IPS-18c (cell line): ENCODE data around the gene APBA3.
A peak's percentile ranks its signal among the peaks of the same experiment; 100 is the strongest.

Source experiments
- H3K4me3 ChIP-seq: 2 replicates; pipeline ENCODE4 v1.7.0; 2013; ENCODE audit warnings: low read depth, mild to moderate bottlenecking, low read length, moderate library complexity; ENCODE audit not compliant: insufficient read depth
- H3K9me3 ChIP-seq: one replicate; pipeline ENCODE4 v1.6.1; 2013; ENCODE audit warnings: mild to moderate bottlenecking, low read length, moderate library complexity; ENCODE audit not compliant: control insufficient read depth, insufficient read depth

The APBA3 gene

DNA sequence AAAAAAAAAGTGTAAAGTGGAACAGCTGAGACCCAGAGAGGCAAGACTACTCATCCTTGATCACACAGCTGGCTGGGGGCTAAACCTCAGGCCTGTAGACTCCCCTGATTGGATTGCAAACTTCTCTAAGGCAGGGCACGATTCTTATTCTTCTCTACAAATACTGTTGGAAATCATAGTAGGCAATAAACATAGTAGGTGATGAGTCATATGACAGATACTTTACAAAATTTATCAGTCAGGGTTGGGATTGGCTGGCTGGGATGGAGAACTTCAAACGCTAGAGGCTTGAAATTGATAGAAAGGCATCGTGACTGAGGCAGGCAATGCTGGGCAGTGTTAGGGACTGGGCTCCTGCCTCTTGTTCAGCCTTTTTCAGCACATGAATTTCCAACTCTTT, 30.6 kb upstream of the APBA3 start:
- H3K9me3 ChIP-seq, result no peaks in the 10 kb centered on the region
- H3K4me3 ChIP-seq, result no peak overlapping the region

DNA sequence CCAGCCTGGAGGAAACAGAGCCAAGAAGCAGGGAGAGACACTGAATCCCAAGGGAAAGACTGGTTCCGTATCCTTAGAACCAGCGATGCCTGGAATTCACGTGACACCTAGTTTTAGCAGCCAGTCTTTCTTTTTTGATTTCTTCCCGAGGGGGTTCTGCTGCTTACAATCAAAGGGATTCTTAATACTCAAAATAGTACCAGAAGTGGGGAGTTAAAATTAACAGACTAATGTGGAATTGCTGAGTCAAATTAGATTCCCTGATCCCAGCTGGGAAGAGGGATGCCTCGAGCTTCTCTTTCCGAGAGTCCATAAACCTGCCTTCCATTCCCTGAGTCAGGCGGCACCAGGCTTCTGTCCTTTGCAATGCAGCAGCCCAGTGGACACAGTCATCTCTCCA, 29.4 kb upstream of the APBA3 start:
- no peaks in the 10 kb centered on the region for H3K9me3 ChIP-seq
- H3K4me3 ChIP-seq, result no peak overlapping the region

DNA sequence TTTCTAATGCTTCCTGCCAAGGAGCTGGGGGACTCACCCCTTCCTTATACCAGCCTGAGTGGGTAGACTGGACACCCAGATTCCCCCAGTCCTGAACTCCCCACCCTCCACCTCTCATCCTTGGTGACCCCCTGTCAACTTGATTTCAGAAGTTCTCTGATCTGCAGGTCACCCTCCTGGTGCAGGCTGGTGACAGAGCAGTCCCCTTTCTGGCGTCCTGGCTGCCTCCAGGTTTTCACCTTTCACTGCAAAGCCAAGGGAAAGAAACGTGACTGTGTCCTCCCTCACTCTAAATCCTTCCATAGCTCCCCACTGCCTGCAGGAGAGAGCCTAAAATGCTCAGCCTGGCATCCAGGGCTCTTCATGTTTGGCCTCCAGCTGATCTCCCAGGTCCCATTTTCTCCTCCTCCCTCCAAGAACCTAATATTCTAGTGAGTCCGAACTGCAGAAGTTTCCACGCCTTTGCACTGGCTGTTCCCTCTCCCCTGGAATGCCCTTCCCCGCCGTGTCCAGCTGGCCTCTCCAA, 28.8 kb upstream of the APBA3 start:
- Histone ChIP-seq H3K4me3 (no peak overlapping the region), H3K9me3 (no peaks in the 10 kb centered on the region)

GRCh38 chr19:3788996-3789778, 27.7 kb upstream of the APBA3 start:
- Histone ChIP-seq H3K9me3 (no peaks in the 10 kb centered on the region), H3K4me3 (no peak overlapping the region)

GRCh38 chr19:3785938-3786824, 24.7 kb upstream of the APBA3 start, which contains the start of gene MATK:
MATK (minus strand) TSS chr19:3786381; CDS start chr19:3785135, 1,246 bp downstream.
- peak within 1 kb of the TSS; percentile 70 for H3K4me3 ChIP-seq

DNA sequence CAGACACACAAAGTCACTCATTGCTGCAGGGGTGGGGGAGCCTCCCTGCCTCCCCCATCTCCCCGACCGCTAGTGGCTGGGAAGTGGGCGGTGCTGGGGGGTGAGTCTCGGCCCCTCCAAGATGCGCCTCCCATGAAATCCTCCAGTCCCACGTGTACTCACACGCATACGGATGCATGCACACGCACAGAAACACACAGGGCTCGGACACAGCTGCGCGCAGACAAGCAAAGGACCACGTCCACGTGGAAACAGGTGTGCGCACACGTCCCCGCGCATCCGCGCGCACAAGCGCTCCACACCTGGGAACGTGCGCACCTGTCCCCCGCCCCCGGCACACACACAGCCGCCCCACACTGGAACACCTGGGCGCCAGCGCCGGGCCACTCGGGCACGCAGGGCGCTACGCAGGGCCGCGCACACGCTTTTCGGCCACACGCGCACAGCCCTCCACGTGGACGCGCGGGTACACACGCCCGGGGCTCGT, 24.0 kb upstream of the APBA3 start:
- Histone ChIP-seq H3K4me3 (peak overlapping the region; percentile 70), H3K9me3 (peaks cover 3% of the 10 kb centered on the region)

More at GRCh38 chr19:3785938-3786824, 24.7 kb upstream of the APBA3 start, which contains the start of gene MATK:
- no peaks in the 10 kb centered on the region for H3K9me3 ChIP-seq

GRCh38 chr19:3784607-3785450, 23.3 kb upstream of the APBA3 start:
- Histone ChIP-seq H3K9me3 (peaks cover 3% of the 10 kb centered on the region), H3K4me3 (peak overlapping the region; percentile 70)

- Histone ChIP-seq H3K9me3 (peaks cover 3% of the 10 kb centered on the region), H3K4me3 (no peak overlapping the region)
Measured at GRCh38 chr19:3783660-3784584, 22.4 kb upstream of the APBA3 start.

DNA sequence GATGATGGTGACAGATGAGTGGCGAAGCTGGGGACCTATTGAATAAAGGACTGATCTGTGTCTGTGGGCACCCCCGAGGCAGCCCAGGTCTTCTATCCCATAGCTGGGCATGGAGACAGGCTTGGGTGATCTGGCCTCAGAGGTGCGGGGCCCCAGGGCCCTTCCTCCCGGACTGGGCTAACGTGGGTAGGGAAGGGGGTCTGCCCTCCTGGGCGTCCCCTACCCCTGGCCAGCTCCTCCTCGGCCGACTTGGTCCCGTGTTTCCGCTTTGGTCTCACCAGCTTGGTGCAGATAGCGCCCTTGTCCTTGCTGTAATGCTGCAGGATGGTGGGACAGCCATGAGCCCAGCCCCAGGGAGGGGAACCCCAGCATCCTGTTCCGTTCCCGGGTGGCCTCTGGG, 21.4 kb upstream of the APBA3 start:
- no peak overlapping the region for H3K4me3 ChIP-seq
- peaks cover 3% of the 10 kb centered on the region for H3K9me3 ChIP-seq

DNA sequence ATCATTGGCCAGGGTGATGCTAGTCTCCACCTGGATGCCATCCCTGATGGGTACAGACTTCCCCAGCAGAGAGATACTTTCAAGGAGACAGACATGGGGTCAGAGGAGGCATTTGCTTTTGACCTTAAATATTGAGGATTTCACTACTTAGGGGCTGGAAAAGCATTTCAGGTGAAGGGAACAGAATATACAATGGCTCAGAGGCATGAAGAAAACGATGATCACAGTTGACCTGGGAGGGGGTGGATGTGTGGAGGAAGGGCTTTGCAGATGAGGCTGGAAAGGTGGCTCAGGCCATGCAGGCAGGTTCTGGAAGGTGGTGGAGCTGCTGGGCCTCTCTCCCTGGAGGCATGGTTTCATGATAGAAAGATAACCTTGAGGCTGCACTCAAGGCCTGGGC, 20.8 kb upstream of the APBA3 start:
- peaks cover 3% of the 10 kb centered on the region for H3K9me3 ChIP-seq
- no peak overlapping the region for H3K4me3 ChIP-seq

GRCh38 chr19:3781603-3782002, 20.1 kb upstream of the APBA3 start:
- H3K9me3 ChIP-seq, result peaks cover 3% of the 10 kb centered on the region

DNA sequence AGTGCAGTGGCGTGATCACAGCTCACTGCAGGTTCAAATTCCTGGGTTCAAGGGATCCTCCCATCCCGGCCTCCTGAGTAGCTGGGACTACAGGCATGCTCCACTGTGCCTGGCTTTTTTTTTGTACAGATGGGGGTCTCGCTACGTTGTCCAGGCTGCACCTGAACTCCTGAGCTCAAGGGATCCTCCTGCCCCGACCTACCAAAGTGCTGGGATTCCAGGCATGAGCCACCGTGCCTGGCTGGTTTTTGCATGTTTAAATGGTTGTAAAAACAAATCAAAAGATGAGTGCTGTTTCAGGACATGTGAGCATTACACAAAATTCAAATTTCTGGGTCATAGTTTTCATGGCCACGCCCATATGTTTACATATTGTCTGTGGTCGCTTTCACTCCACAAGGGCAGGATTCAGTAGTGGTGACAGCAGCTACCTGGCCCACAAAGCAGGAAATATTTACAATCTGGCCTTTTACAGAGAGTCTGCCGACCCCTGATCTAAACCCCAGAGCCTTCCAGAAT, 19.4 kb upstream of the APBA3 start:
- Histone ChIP-seq H3K9me3 (peaks cover 3% of the 10 kb centered on the region), H3K4me3 (no peak overlapping the region)

More at GRCh38 chr19:3781603-3782002, 20.1 kb upstream of the APBA3 start:
- no peak overlapping the region for H3K4me3 ChIP-seq

DNA sequence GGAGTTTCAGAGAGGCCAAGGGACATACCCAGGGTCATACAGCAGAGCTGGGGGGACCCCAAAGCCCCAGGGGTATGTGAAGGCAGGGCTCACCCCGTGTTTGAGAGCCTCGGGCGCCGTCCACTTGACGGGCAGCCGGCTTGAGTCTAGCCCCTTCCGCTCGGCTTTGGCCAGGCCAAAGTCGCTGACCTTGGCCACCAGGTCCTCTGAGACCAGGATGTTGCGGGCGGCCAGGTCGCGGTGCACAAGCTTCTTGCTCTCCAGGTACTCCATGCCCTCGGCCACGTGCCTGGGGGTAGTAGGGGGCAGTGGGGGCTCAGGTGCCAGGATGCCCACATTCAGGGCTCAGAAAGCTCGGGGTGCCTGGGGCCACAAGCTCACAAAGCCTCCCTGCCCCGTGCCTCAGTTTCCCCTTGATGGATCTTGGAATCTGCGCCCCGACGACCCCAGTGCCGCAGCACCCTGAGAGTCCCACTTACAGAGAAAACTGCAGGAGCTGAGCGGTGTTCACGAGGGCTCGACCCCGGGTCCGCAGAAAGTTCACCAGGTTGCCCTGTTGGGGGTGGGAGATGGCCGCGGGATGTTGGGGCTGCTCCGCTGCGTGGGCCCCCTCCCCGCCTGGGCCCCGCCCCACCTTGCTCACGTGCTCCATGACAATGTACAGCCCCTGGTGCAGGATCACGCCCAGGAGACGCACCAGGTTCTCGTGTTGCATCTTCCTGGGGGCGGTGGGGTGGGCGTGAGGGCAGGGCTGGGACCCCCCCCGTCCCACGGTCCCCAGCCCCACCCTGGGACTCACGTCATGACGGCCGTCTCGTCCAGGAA, 17.6 kb upstream of the APBA3 start:
- Histone ChIP-seq H3K4me3 (no peak overlapping the region), H3K9me3 (peaks cover 3% of the 10 kb centered on the region)

DNA sequence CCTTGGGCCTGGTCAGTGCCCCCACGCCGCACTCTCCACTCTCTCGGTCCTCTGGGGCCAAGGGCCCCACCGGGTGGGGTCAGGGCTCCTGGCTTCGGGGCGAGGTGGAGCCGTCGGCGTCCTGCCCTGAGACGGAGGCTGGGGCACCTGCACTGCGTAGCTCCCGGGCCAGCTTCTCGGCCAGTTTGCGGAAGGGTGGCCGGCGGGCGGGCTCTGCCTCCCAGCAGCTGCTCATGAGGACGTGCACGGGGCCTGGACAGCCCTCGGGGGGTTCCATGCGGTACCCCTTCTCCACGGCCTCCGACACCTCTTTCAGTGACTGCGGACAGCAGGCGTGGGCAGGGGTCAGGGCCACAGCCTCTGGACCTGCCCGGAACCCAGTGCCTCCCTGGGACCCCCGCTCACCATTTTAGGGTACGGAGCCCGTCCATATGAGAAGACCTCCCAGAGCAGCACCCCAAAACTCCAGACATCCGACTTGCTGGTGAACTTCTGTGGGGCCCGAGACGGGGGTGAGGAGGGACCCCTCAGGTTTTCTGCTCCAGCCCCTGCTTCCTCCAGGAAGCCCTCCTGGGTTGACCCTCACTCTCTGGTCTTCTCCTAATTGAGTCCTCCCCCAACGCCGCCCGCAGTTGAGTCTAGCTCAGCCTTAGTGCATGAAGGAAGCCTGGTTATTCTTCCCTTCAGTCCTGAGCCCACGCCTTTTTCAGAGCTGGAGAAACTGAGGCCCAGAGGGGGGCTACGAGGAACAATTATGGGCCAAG, 16.8 kb upstream of the APBA3 start:
- Histone ChIP-seq H3K9me3 (peaks cover 3% of the 10 kb centered on the region), H3K4me3 (no peak overlapping the region)
